Endothelial cell of umbilical vein (primary cell): ENCODE data around the gene TFDP2. TPM values are rescaled to one million over a fixed set of nuclear protein-coding genes. Genes with fewer than 3 reads are reported as not detected.
"Not testable (repeated sequence)": the region's sequence is repeated elsewhere in the genome, so short reads cannot be mapped to it uniquely, and the experiment has no call there.

Experiments
- BruUV-seq: library from RNA; stranded (reverse); fragments of 400-500 nt; replicated peaks from 2 replicates; lab custom pipeline; 2021; lab: Mats Ljungman, UMichigan
- CTCF ChIA-PET: fragments of 300-600, 350-600 bp; sonication (Branson Sonifier 250); formaldehyde crosslinking; loops from one replicate; lab custom pipeline; 2021; ENCODE audit warnings: antibody characterized with exemption, inconsistent platforms; lab: Charles Lee
- POLR2A ChIA-PET: fragments of 300-600, 350-600 bp; sonication (Branson Sonifier 250); formaldehyde crosslinking; loops from one replicate; lab custom pipeline; 2021; ENCODE audit warnings: antibody characterized with exemption, inconsistent platforms; lab: Charles Lee
- DNase-seq: peaks from one replicate; pipeline ENCODE4 v3.0.0-alpha.2; 2011; ENCODE audit warnings: low read depth, low spot score
- FAIRE-seq: peaks from 2 replicates; lab custom pipeline; 2011; peaks lifted over from hg19 to GRCh38; lab: Jason Lieb, UNC
- H2AFZ ChIP-seq: 2 replicates; pipeline ENCODE4 v1.6.0; 2012; ENCODE audit warnings: low read depth, low read length, control low read depth, inconsistent platforms
- H3K27ac ChIP-seq: 2 replicates; pipeline ENCODE4 v1.5.1; 2011; ENCODE audit warnings: low read depth, mild to moderate bottlenecking, control low read depth, low read length, moderate library complexity; ENCODE audit not compliant: insufficient read depth
- H3K27me3 ChIP-seq, 2 experiments: 2 replicates each; pipeline versions ENCODE4 v1.6.0 to v1.6.1; 2011; ENCODE audit warnings: low read length in 2 of 2, mixed read lengths in 1 of 2; ENCODE audit not compliant: control insufficient read depth in 2 of 2, insufficient read depth in 2 of 2
- H3K36me3 ChIP-seq, 2 experiments: 2 replicates in 1 of 2; 3 replicates in 1 of 2; pipeline ENCODE4 v1.5.1; 2011; ENCODE audit warnings: low read length in 2 of 2, mild to moderate bottlenecking in 1 of 2, moderate library complexity in 1 of 2; ENCODE audit not compliant: control insufficient read depth in 2 of 2, insufficient read depth in 2 of 2; ENCODE audit errors: extremely low read depth in 1 of 2
- H3K4me1 ChIP-seq: 3 replicates; pipeline ENCODE4 v1.5.1; 2011; ENCODE audit warnings: mild to moderate bottlenecking, low read length; ENCODE audit not compliant: control insufficient read depth, insufficient read depth; ENCODE audit errors: extremely low read depth
- H3K4me2 ChIP-seq: 2 replicates; pipeline ENCODE4 v1.6.1; 2011; ENCODE audit warnings: low read length, control low read depth, mixed read lengths; ENCODE audit not compliant: insufficient read depth
- H3K4me3 ChIP-seq, 3 experiments: fragments of 200-600 bp in 1 of 3; sonication (generic), shearing (Covaris generic) in 1 of 3; replicated peaks in 1 of 3; 2 replicates each; pipeline ENCODE4 v1.5.1; 2011 to 2016; ENCODE audit warnings: control low read depth in 3 of 3, low read length in 3 of 3, mild to moderate bottlenecking in 2 of 3, inconsistent platforms in 1 of 3, low read depth in 1 of 3, moderate library complexity in 1 of 3; ENCODE audit not compliant: insufficient read depth in 1 of 3
- H3K79me2 ChIP-seq: 2 replicates; pipeline ENCODE4 v1.6.0; 2012; ENCODE audit warnings: low read length, inconsistent platforms; ENCODE audit not compliant: control insufficient read depth, insufficient read depth
- H3K9ac ChIP-seq: replicated peaks from 2 replicates; pipeline ENCODE3; 2011; ENCODE audit warnings: low read length, control low read depth; ENCODE audit not compliant: insufficient read depth; ENCODE audit errors: extremely low read depth
- H3K9me1 ChIP-seq: replicated peaks from 3 replicates; pipeline ENCODE4 v1.6.0; 2011; ENCODE audit warnings: mild to moderate bottlenecking, low read length; ENCODE audit not compliant: control insufficient read depth, insufficient read depth; ENCODE audit errors: extremely low read depth
- H3K9me3 ChIP-seq: replicated peaks from 2 replicates; pipeline ENCODE4 v1.5.1; 2012; ENCODE audit warnings: low read length, inconsistent platforms; ENCODE audit not compliant: control insufficient read depth, insufficient read depth
- H4K20me1 ChIP-seq: replicated peaks from 2 replicates; pipeline ENCODE3; 2011; ENCODE audit warnings: mild to moderate bottlenecking, low read length; ENCODE audit not compliant: control insufficient read depth, insufficient read depth; ENCODE audit errors: extremely low read depth
- EZH2 ChIP-seq: IDR thresholded peaks from 2 replicates; pipeline ENCODE4 v1.6.1; 2012; ENCODE audit warnings: borderline replicate concordance, low read depth, mild to moderate bottlenecking, moderate library complexity, low read length, inconsistent platforms; ENCODE audit not compliant: severe bottlenecking
- FOS ChIP-seq: IDR thresholded peaks from 2 replicates; pipeline ENCODE4 v1.6.1; 2011; ENCODE audit warnings: mild to moderate bottlenecking, low read length, moderate library complexity, borderline replicate concordance; ENCODE audit not compliant: insufficient read depth
- GATA2 ChIP-seq: IDR thresholded peaks from 2 replicates; pipeline ENCODE4 v1.7.0; 2011; ENCODE audit warnings: low read depth, mild to moderate bottlenecking, moderate library complexity, mixed read lengths, low read length; ENCODE audit not compliant: insufficient read length, insufficient read depth
- JUN ChIP-seq: IDR thresholded peaks from 2 replicates; pipeline ENCODE4 v1.6.1; 2011; ENCODE audit warnings: borderline replicate concordance, low read depth; ENCODE audit not compliant: insufficient read length, insufficient read depth
- MYC ChIP-seq: IDR thresholded peaks from one replicate; pipeline ENCODE4 v1.6.1; 2011; ENCODE audit warnings: mild to moderate bottlenecking, low read depth, low read length
- POLR2A ChIP-seq: IDR thresholded peaks from 2 replicates; pipeline ENCODE4 v1.6.1; 2012; ENCODE audit warnings: low read depth, mild to moderate bottlenecking, control low read depth, low read length
- dilution Hi-C: fragments of 300-500 bp; cut with MboI; formaldehyde crosslinking; loops from one replicate; pipeline ENCODE4 v1.15.0; 2019; ENCODE audit warnings: low sequenced_read_pairs; ENCODE audit not compliant: extremely low pct_ligation_motif_present
- intact Hi-C: fragments of 100-400 bp; cut with micrococcal nuclease; formaldehyde crosslinking; loops from one replicate; pipeline ENCODE4 v1.10.0; 2022
- polyA plus RNA-seq, 4 experiments: library from polyadenylated mRNA; depleted of rRNA in 3 of 4; stranded (reverse) in 3 of 4; unstranded in 1 of 4; fragments of >200 nt; gene quantifications; 2 replicates each; pipeline versions ENCODE4 v1.2.1 to v1.2.3, GENCODE V29; 2011 to 2012; ENCODE audit warnings: missing spikeins in 1 of 4
- total RNA-seq: library from RNA; stranded (reverse); gene quantifications from 2 replicates; pipeline ENCODE4 v1.2.3, GENCODE V29; 2021
- TF ChIP-seq, protein P1 (sequence below): IDR thresholded peaks from 2 replicates; pipeline ENCODE4 v1.6.1; 2011; ENCODE audit not compliant: insufficient read depth, insufficient read length

TFDP2 gene
- total and polyA plus RNA-seq, 2 donors (not counting 3 experiments of a cell fraction or from before 2014, with no cell fraction given): 8.5 to 21.5 TPM

DNA sequence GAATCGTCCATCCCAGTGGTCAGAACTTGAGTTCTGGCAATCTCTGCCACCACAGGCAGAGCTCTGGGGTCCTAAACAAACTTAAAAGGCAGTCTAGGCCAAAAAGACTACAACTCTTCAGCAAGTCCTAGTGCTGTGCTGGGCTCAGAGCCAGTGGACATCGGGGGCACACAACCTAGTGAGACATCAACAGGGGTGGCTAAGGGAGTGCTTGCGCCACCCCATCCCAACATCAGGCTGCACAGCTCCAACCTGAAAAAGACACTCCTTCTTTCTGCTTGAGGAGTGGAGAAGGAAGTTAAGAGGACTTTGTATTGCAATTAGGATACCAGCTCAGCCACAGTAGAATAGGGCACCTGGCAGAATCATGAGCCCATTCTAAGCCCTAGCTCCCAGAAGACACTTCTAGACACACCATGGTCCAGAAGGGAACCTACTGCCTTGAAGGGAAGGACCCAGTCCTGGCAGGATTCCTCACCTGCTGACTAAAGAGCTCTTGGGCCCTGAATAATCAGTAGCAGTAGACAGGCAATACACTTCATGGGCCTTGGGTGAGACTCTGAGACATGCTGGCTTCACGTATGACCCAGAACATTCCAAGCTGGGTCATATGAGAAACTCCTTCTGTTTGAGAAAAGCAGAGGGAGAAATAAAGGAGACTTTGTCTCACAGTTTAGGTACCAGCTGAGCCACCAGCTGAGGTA, 72.0 kb downstream of the TFDP2 start:
- Histone ChIP-seq H3K4me2 (no peak overlapping the region), H3K9me1 (no peaks in the 10 kb centered on the region), H3K9ac (no peak overlapping the region), H3K36me3 (no peaks in the 10 kb centered on the region), H3K27ac (no peak overlapping the region), H3K79me2 (no peaks in the 10 kb centered on the region), H4K20me1 (no peaks in the 10 kb centered on the region), H3K9me3 (no peaks in the 10 kb centered on the region), H3K4me3 (no peak overlapping the region), H2AFZ (no peak overlapping the region), H3K27me3 (no peaks in the 10 kb centered on the region), H3K4me1 (no peaks in the 10 kb centered on the region)
- no TSS peak for BruUV-seq
- no peak for FAIRE-seq
- dilution Hi-C loops: no loop called here
- ChIA-PET POLR2A (no interaction called here), CTCF (interaction anchor here (1.2 kb wide), 1 partner anchor 48 kb away, joined by 3 read pairs; no protein-coding TSS in a partner anchor)
- DNase-seq: no peak
- TF ChIP-seq POLR2A (no peak), FOS (no peak), GATA2 (no peak), MYC (no peak), JUN (no peak), EZH2 (no peak)
- TF ChIP-seq, protein P1, sequence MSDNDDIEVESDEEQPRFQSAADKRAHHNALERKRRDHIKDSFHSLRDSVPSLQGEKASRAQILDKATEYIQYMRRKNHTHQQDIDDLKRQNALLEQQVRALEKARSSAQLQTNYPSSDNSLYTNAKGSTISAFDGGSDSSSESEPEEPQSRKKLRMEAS: no peak
- intact Hi-C loops: no loop called here

DNA sequence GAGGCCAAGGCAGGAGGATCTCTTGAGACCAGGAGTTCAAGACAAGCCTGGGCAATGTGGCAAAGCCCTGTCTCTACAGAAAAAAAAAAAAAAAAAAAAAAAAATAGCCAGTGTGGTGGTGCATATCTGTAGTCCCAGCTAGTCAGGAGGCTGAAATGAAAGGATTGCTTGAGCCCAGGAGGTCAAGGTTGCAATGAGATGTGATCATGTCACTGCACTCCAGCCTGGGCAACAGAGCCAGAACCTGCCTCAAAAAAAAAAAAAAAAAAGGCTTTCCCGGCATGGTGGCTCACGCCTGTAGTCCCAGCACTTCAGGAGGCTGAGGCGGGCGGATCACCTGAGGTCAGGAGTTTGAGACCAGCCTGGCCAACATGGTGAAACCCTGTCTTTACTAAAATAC, 73.7 kb downstream of the TFDP2 start:
- H3K27me3 ChIP-seq, H3K4me2 ChIP-seq, POLR2A ChIA-PET, FAIRE-seq, dilution Hi-C loops, H2AFZ ChIP-seq, H4K20me1 ChIP-seq, DNase-seq, H3K9me3 ChIP-seq, H3K9ac ChIP-seq, H3K9me1 ChIP-seq, H3K27ac ChIP-seq, H3K36me3 ChIP-seq, H3K79me2 ChIP-seq, intact Hi-C loops, H3K4me3 ChIP-seq, BruUV-seq, H3K4me1 ChIP-seq: not testable (repeated sequence)
- CTCF ChIA-PET: interaction anchor here (0.7 to 1.2 kb wide), 2 partner anchors 13 to 50 kb away, joined by 3 read pairs; no protein-coding TSS in a partner anchor
